CD14-positive monocyte (primary cell): ENCODE results near the gene CNRIP1. TPM values are rescaled to one million over a fixed set of nuclear protein-coding genes. Genes with fewer than 3 reads are reported as not detected.

ENCODE experiments used
- DNase-seq, 3 donors: peaks; one replicate each; pipeline ENCODE4 v3.0.0-alpha.2; 2011 to 2022
- H2AFZ ChIP-seq: 2 replicates; pipeline ENCODE4 v1.6.0; 2012; ENCODE audit warnings: mild to moderate bottlenecking, low read depth, low read length, inconsistent platforms; ENCODE audit not compliant: insufficient read depth, poor library complexity, severe bottlenecking
- H3K27ac ChIP-seq, 2 donors: 1 replicate in 1 of 2; 2 replicates in 1 of 2; pipeline ENCODE4 v1.5.1; 2012 to 2013; ENCODE audit warnings: low read length in 2 of 2, control low read depth in 1 of 2, inconsistent platforms in 1 of 2, low read depth in 1 of 2, mild to moderate bottlenecking in 1 of 2
- H3K27me3 ChIP-seq, 2 donors: one replicate each; pipeline versions ENCODE4 v1.6.0 to v1.6.1; 2011 to 2013; ENCODE audit warnings: low read length in 2 of 2; ENCODE audit not compliant: control insufficient read depth in 2 of 2, insufficient read depth in 2 of 2
- H3K36me3 ChIP-seq, 2 donors: replicated peaks in 1 of 2; 1 replicate in 1 of 2; 2 replicates in 1 of 2; pipeline versions ENCODE4 v1.5.1 to v1.6.1; 2012 to 2013; ENCODE audit warnings: low read length in 2 of 2, control low read depth in 1 of 2, inconsistent platforms in 1 of 2, mild to moderate bottlenecking in 1 of 2; ENCODE audit not compliant: insufficient read depth in 2 of 2, control insufficient read depth in 1 of 2
- H3K4me1 ChIP-seq, 2 donors: 1 replicate in 1 of 2; 2 replicates in 1 of 2; pipeline versions ENCODE4 v1.5.1 to v1.6.1; 2012 to 2013; ENCODE audit warnings: low read length in 2 of 2, control low read depth in 1 of 2, inconsistent platforms in 1 of 2, mild to moderate bottlenecking in 1 of 2, moderate library complexity in 1 of 2; ENCODE audit not compliant: insufficient read depth in 2 of 2, control insufficient read depth in 1 of 2
- H3K4me2 ChIP-seq: replicated peaks from 2 replicates; pipeline ENCODE3; 2012; ENCODE audit warnings: low read length, moderate library complexity, mild to moderate bottlenecking; ENCODE audit not compliant: poor library complexity, severe bottlenecking; ENCODE audit errors: extremely low read depth
- H3K4me3 ChIP-seq, 3 experiments: fragments of 200-600 bp in 1 of 3; sonication (generic) in 1 of 3; replicated peaks in 1 of 3; 1 replicate in 2 of 3; 2 replicates in 1 of 3; pipeline ENCODE4 v1.5.1; 2011 to 2013; ENCODE audit warnings: low read length in 3 of 3, mild to moderate bottlenecking in 3 of 3, control low read depth in 2 of 3, low read depth in 2 of 3, inconsistent platforms in 1 of 3, moderate library complexity in 1 of 3
- H3K79me2 ChIP-seq: 2 replicates; pipeline ENCODE4 v1.6.0; 2012; ENCODE audit warnings: mild to moderate bottlenecking, control low read depth, inconsistent platforms, low read length, moderate library complexity; ENCODE audit not compliant: insufficient read depth
- H3K9ac ChIP-seq: 2 replicates; pipeline ENCODE4 v1.6.0; 2017; ENCODE audit warnings: low read length, mild to moderate bottlenecking; ENCODE audit not compliant: insufficient read depth, poor library complexity, severe bottlenecking
- H3K9me3 ChIP-seq, 2 donors: replicated peaks in 1 of 2; 1 replicate in 1 of 2; 2 replicates in 1 of 2; pipeline versions ENCODE4 v1.5.1 to v1.6.1; 2012 to 2013; ENCODE audit warnings: low read length in 2 of 2, control low read depth in 1 of 2; ENCODE audit not compliant: control insufficient read depth in 1 of 2, insufficient read depth in 1 of 2
- H4K20me1 ChIP-seq: 2 replicates; pipeline ENCODE4 v1.6.0; 2012; ENCODE audit warnings: mild to moderate bottlenecking, low read length, control low read depth, moderate library complexity; ENCODE audit not compliant: insufficient read depth
- H3K27ac Mint-ChIP-seq, 7 donors: one replicate each; pipeline ENCODE4 v1.8.0; 2020; ENCODE audit warnings: mild to moderate bottlenecking in 7 of 7, mixed read lengths in 7 of 7, moderate library complexity in 6 of 7, inconsistent platforms in 2 of 7
- H3K27me3 Mint-ChIP-seq, 3 donors: one replicate each; pipeline ENCODE4 v1.8.0; 2021 to 2022; ENCODE audit warnings: low read depth in 3 of 3, mild to moderate bottlenecking in 3 of 3, mixed read lengths in 3 of 3, moderate library complexity in 3 of 3, inconsistent platforms in 1 of 3
- H3K36me3 Mint-ChIP-seq, 2 donors: one replicate each; pipeline ENCODE4 v1.8.0; 2020; ENCODE audit warnings: mixed read lengths in 2 of 2, inconsistent platforms in 1 of 2, mild to moderate bottlenecking in 1 of 2
- H3K4me1 Mint-ChIP-seq: one replicate; pipeline ENCODE4 v1.8.0; 2020; ENCODE audit warnings: mild to moderate bottlenecking, mixed read lengths
- H3K4me3 Mint-ChIP-seq, 2 donors: one replicate each; pipeline ENCODE4 v1.8.0; 2020; ENCODE audit warnings: mild to moderate bottlenecking in 2 of 2, mixed read lengths in 2 of 2, moderate library complexity in 1 of 2
- H3K9me3 Mint-ChIP-seq, 7 donors: one replicate each; pipeline ENCODE4 v1.8.0; 2020 to 2022; ENCODE audit warnings: mixed read lengths in 7 of 7, mild to moderate bottlenecking in 6 of 7, moderate library complexity in 6 of 7, inconsistent platforms in 2 of 7
- CTCF ChIP-seq: fragments of 200-600 bp; IDR thresholded peaks from one replicate; pipeline ENCODE4 v1.8.0; 2022; ENCODE audit warnings: antibody characterized with exemption, mild to moderate bottlenecking
- WGBS: methylation state at CpG from one replicate; pipeline ENCODE4 v1.1.5; 2013; ENCODE audit warnings: missing lambda C conversion rate; ENCODE audit not compliant: insufficient coverage; 5-methylcytosine and 5-hydroxymethylcytosine counted together
- intact Hi-C, 2 donors: fragments of 100-400 bp; cut with micrococcal nuclease; formaldehyde crosslinking; loops; one replicate each; pipeline versions ENCODE4 v1.15.0 to v1.15.1; 2023
- polyA plus RNA-seq, 3 donors: library from polyadenylated mRNA; depleted of rRNA in 1 of 3; unstranded in 2 of 3; stranded (reverse) in 1 of 3; fragments of 300-500 nt in 2 of 3; fragments of >200 nt in 1 of 3; fragmentation: Illumina TruSeq in 2 of 3; gene quantifications; 1 replicate in 2 of 3; 2 replicates in 1 of 3; pipeline ENCODE4 v1.2.3, GENCODE V29; 2012 to 2021

CNRIP1 gene
- polyA plus RNA-seq, 3 donors: 0.09 to 0.53 (median 0.17) TPM

DNA sequence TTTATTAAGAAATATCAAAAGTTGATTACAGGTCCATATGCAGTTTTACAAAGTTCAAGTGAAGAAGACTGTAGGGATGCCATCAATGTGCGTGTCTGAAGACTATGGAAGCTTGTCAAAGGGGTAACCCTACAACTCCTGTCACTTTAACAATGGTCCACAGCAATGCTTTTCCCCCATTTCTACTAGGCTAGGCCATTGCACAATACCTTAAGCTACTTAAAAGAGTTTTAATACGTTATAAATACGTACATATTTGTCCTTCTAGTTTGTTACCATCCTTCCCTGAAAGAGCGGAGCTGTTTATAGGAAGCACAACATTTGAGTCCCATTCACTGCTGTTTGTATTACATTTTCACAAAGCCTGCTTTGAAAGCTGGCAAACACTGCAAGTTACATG lies 26.7 kb downstream of the CNRIP1 start:
- Mint-ChIP-seq H3K9me3 (no peaks in the 10 kb centered on the region), H3K4me3 (no peak overlapping the region), H3K27me3 (peaks cover 0 to 2% (median 1%) of the 10 kb centered on the region in 3 donors), H3K4me1 (peaks cover 17% of the 10 kb centered on the region), H3K27ac (no peak overlapping the region), H3K36me3 (no peaks in the 10 kb centered on the region)
- DNase-seq: no peak
- no peaks in the 10 kb centered on the region for H3K79me2 ChIP-seq
- H3K9ac ChIP-seq: no peak overlapping the region
- H3K27ac ChIP-seq: no peak overlapping the region
- no peak overlapping the region for H3K4me3 ChIP-seq
- TF ChIP-seq CTCF: no peak
- no peak overlapping the region for H2AFZ ChIP-seq
- no peaks in the 10 kb centered on the region for H3K27me3 ChIP-seq
- intact Hi-C loops: no loop called here
- H3K4me2 ChIP-seq: no peak overlapping the region
- 90% methylated on average over 2 of the region's 4 CpGs for WGBS
- peaks cover 4 to 6% of the 10 kb centered on the region in 2 donors for H3K4me1 ChIP-seq
- H3K9me3 ChIP-seq: no peaks in the 10 kb centered on the region
- no peaks in the 10 kb centered on the region for H3K36me3 ChIP-seq
- H4K20me1 ChIP-seq: no peaks in the 10 kb centered on the region

GRCh38 chr2:68292108-68292710 lies 27.5 kb downstream of the CNRIP1 start:
- peaks cover 11 to 14% of the 10 kb centered on the region in 2 donors for H3K4me1 ChIP-seq
- H3K36me3 Mint-ChIP-seq: no peaks in the 10 kb centered on the region
- no CpG with 5 or more reads among the region's 3 CpGs for WGBS
- H4K20me1 ChIP-seq: no peaks in the 10 kb centered on the region
- peak; percentile 59 for TF ChIP-seq CTCF
- H3K9ac ChIP-seq: no peak overlapping the region
- H3K9me3 ChIP-seq: no peaks in the 10 kb centered on the region
- peaks cover 25% of the 10 kb centered on the region for H3K4me1 Mint-ChIP-seq
- no peak overlapping the region for H3K4me2 ChIP-seq
- no peak overlapping the region for H3K4me3 Mint-ChIP-seq
- H3K4me3 ChIP-seq: no peak overlapping the region
- peaks cover 0 to 2% (median 1%) of the 10 kb centered on the region in 3 donors for H3K27me3 Mint-ChIP-seq
- no peaks in the 10 kb centered on the region for H3K36me3 ChIP-seq
- no peaks in the 10 kb centered on the region for H3K9me3 Mint-ChIP-seq
- no peak overlapping the region for H3K27ac ChIP-seq
- H3K27me3 ChIP-seq: no peaks in the 10 kb centered on the region
- peak in 2 of 3 donors; percentile 20 to 28 for DNase-seq
- no peaks in the 10 kb centered on the region for H3K79me2 ChIP-seq
- intact Hi-C loops: no loop called here
- no peak overlapping the region for H2AFZ ChIP-seq
- H3K27ac Mint-ChIP-seq: no peak overlapping the region
